WTC11 (cell line): ENCODE measurements around the gene ELK1.

Experiments used
- SP1 ChIP-seq: sonication (generic); formaldehyde crosslinking; conservative IDR thresholded peaks from 2 replicates; pipeline ENCODE4 v1.8.1; 2022; ENCODE audit warnings: missing genetic modification reagents
- TF ChIP-seq, protein P1 (sequence below): fragments of 200-600 bp; IDR thresholded peaks from 2 replicates; pipeline ENCODE4 v1.8.0; 2022; ENCODE audit warnings: antibody characterized with exemption

DNA sequence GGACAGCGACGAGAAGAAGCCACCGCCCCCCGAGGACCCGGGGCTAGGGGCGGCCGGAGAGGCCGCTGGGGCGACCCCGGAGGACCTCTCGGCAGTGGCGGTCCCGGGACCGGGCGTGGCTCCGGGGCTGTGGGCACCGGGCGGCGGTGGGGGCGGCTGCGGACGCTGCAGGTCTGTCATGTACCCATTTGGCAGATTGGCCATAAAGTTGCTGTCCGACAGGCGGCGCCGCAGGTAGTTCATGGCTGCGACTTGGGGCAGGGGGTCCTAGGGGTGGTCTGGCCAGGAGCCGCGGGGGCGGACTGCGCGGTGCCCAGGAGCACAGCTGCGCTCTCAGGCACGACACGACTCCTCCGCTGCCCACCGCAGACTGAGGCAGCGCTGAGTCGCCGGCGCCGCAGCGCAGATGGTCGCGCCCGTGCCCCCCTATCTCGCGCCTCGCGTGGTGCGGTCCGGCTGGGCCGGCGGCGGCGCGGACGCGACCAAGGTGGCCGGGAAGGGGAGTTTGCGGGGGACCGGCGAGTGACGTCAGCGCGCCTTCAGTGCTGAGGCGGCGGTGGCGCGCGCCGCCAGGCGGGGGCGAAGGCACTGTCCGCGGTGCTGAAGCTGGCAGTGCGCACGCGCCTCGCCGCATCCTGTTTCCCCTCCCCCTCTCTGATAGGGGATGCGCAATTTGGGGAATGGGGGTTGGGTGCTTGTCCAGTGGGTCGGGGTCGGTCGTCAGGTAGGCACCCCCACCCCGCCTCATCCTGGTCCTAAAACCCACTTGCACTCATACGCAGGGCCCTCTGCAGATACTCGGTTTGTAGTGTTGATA, 30.7 kb downstream of the ELK1 start, which contains the start of gene SYN1:
- TF ChIP-seq SP1 (CRISPR knock-in tag) = peak; percentile 87
- TF ChIP-seq, protein P1, sequence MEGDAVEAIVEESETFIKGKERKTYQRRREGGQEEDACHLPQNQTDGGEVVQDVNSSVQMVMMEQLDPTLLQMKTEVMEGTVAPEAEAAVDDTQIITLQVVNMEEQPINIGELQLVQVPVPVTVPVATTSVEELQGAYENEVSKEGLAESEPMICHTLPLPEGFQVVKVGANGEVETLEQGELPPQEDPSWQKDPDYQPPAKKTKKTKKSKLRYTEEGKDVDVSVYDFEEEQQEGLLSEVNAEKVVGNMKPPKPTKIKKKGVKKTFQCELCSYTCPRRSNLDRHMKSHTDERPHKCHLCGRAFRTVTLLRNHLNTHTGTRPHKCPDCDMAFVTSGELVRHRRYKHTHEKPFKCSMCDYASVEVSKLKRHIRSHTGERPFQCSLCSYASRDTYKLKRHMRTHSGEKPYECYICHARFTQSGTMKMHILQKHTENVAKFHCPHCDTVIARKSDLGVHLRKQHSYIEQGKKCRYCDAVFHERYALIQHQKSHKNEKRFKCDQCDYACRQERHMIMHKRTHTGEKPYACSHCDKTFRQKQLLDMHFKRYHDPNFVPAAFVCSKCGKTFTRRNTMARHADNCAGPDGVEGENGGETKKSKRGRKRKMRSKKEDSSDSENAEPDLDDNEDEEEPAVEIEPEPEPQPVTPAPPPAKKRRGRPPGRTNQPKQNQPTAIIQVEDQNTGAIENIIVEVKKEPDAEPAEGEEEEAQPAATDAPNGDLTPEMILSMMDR = no peak
